ENCODE results near the gene ASPA. TPM values are rescaled to one million over a fixed set of nuclear protein-coding genes. Genes with fewer than 3 reads are reported as not detected.

ASPA gene
- total and polyA plus RNA-seq, 2 donors (not counting 3 experiments of a cell fraction or from before 2014, with no cell fraction given) = 0.01 TPM; not detected in 1

DNA sequence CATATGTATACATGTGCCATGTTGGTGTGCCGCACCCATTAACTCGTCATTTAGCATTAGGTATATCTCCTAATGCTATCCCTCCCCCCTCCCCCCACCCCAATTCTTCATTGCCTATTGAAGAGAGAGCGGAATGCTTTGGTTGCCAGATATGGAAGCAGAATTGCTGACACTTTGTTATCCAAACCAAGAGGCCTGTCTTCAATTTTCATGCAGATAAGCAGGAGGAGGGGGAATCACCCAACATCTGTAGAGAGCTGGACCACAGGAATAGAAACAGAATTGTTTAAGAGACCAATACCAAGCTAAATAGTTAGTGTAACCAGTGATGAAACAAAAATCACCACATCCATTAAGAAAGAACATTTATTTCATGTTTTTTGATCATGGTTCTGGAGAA, 7.1 kb downstream of the ASPA start:
- H3K36me3 ChIP-seq (ENCODE audit: control insufficient read depth in 2 of 2, extremely low read depth in 1 of 2, insufficient read depth in 2 of 2, low read length in 2 of 2) = no peaks in the 10 kb centered on the region
- POLR2A ChIA-PET = no interaction called here
- FAIRE-seq (no peak), DNase-seq (ENCODE audit: low read depth, low spot score) (no peak)
- H3K27me3 ChIP-seq (ENCODE audit: control insufficient read depth in 2 of 2, insufficient read depth in 2 of 2, low read length in 2 of 2) = no peaks in the 10 kb centered on the region
- no peak overlapping the region for H3K27ac ChIP-seq (ENCODE audit: insufficient read depth, low read depth, low read length)
- no peaks in the 10 kb centered on the region for H3K9me1 ChIP-seq (replicated peaks; ENCODE audit: control insufficient read depth, extremely low read depth, insufficient read depth, low read length)
- H2AFZ ChIP-seq (ENCODE audit: low read depth, low read length) = no peak overlapping the region
- no peak overlapping the region for H3K4me2 ChIP-seq (ENCODE audit: insufficient read depth, low read length)
- no peaks in the 10 kb centered on the region for H3K79me2 ChIP-seq (ENCODE audit: control insufficient read depth, insufficient read depth, low read length)
- no peak overlapping the region for H3K9ac ChIP-seq (replicated peaks; ENCODE audit: extremely low read depth, insufficient read depth, low read length)
- no peaks in the 10 kb centered on the region for H3K4me1 ChIP-seq (ENCODE audit: control insufficient read depth, extremely low read depth, insufficient read depth, low read length)
- TF ChIP-seq GATA2 (IDR thresholded peaks at IDR 0.05; ENCODE audit: insufficient read depth, insufficient read length, low read depth, low read length) (no peak), MYC (IDR thresholded peaks at IDR 0.05; ENCODE audit: low read depth, low read length) (no peak), JUN (IDR thresholded peaks at IDR 0.05; ENCODE audit: borderline replicate concordance, insufficient read depth, insufficient read length, low read depth) (no peak), POLR2A (IDR thresholded peaks at IDR 0.05; ENCODE audit: low read depth, low read length) (no peak), FOS (IDR thresholded peaks at IDR 0.05; ENCODE audit: borderline replicate concordance, insufficient read depth, low read length) (no peak)
- CTCF ChIA-PET = no interaction called here
- no TSS peak for BruUV-seq (replicated peaks)
- no peaks in the 10 kb centered on the region for H4K20me1 ChIP-seq (replicated peaks; ENCODE audit: control insufficient read depth, extremely low read depth, insufficient read depth, low read length)
- dilution Hi-C loops (cut with MboI; ENCODE audit: extremely low pct_ligation_motif_present, low sequenced_read_pairs) (no loop called here), intact Hi-C loops (cut with micrococcal nuclease) (no loop called here)
- no peaks in the 10 kb centered on the region for H3K9me3 ChIP-seq (replicated peaks; ENCODE audit: control insufficient read depth, insufficient read depth, low read length)
- no peak overlapping the region for H3K4me3 ChIP-seq (replicated peaks in 1 of 3; ENCODE audit: insufficient read depth in 1 of 3, low read depth in 1 of 3, low read length in 3 of 3)

- H3K9me3 ChIP-seq (replicated peaks; ENCODE audit: control insufficient read depth, insufficient read depth, low read length) = no peaks in the 10 kb centered on the region
- DNase-seq (ENCODE audit: low read depth, low spot score) (no peak), FAIRE-seq (no peak)
- CTCF ChIA-PET = no interaction called here
- TF ChIP-seq EZH2 (IDR thresholded peaks at IDR 0.05; ENCODE audit: borderline replicate concordance, low read depth, low read length, severe bottlenecking) = no peak
- no peak for TF ChIP-seq FOS (IDR thresholded peaks at IDR 0.05; ENCODE audit: borderline replicate concordance, insufficient read depth, low read length)
- TF ChIP-seq JUN (IDR thresholded peaks at IDR 0.05; ENCODE audit: borderline replicate concordance, insufficient read depth, insufficient read length, low read depth) = no peak
- TF ChIP-seq GATA2 (IDR thresholded peaks at IDR 0.05; ENCODE audit: insufficient read depth, insufficient read length, low read depth, low read length) = no peak
- TF ChIP-seq, protein P1, sequence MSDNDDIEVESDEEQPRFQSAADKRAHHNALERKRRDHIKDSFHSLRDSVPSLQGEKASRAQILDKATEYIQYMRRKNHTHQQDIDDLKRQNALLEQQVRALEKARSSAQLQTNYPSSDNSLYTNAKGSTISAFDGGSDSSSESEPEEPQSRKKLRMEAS (IDR thresholded peaks at IDR 0.05; ENCODE audit: insufficient read depth, insufficient read length) = no peak
- no peak for TF ChIP-seq POLR2AphosphoS5 (IDR thresholded peaks at IDR 0.05; ENCODE audit: insufficient read depth, low read depth, low read length)
- no peak for TF ChIP-seq POLR2A (IDR thresholded peaks at IDR 0.05; ENCODE audit: low read depth, low read length)
- TF ChIP-seq MYC (IDR thresholded peaks at IDR 0.05; ENCODE audit: low read depth, low read length) = no peak
- no peak for TF ChIP-seq CTCF (IDR thresholded peaks at IDR 0.05; ENCODE audit: extremely low read depth in 1 of 2, insufficient read depth in 1 of 2, low read depth in 1 of 2, low read length in 2 of 2)
- no peaks in the 10 kb centered on the region for H4K20me1 ChIP-seq (replicated peaks; ENCODE audit: control insufficient read depth, extremely low read depth, insufficient read depth, low read length)
- H3K79me2 ChIP-seq (ENCODE audit: control insufficient read depth, insufficient read depth, low read length) = no peaks in the 10 kb centered on the region
- H3K4me1 ChIP-seq (ENCODE audit: control insufficient read depth, extremely low read depth, insufficient read depth, low read length) = no peaks in the 10 kb centered on the region
- H3K27me3 ChIP-seq (ENCODE audit: control insufficient read depth in 2 of 2, insufficient read depth in 2 of 2, low read length in 2 of 2) = no peaks in the 10 kb centered on the region
- H2AFZ ChIP-seq (ENCODE audit: low read depth, low read length) = no peak overlapping the region
- no peaks in the 10 kb centered on the region for H3K36me3 ChIP-seq (ENCODE audit: control insufficient read depth in 2 of 2, extremely low read depth in 1 of 2, insufficient read depth in 2 of 2, low read length in 2 of 2)
- no peak overlapping the region for H3K4me2 ChIP-seq (ENCODE audit: insufficient read depth, low read length)
- no peak overlapping the region for H3K4me3 ChIP-seq (replicated peaks in 1 of 3; ENCODE audit: insufficient read depth in 1 of 3, low read depth in 1 of 3, low read length in 3 of 3)
- H3K9me1 ChIP-seq (replicated peaks; ENCODE audit: control insufficient read depth, extremely low read depth, insufficient read depth, low read length) = no peaks in the 10 kb centered on the region
- H3K27ac ChIP-seq (ENCODE audit: insufficient read depth, low read depth, low read length) = no peak overlapping the region
- POLR2A ChIA-PET = no interaction called here
- dilution Hi-C loops (cut with MboI; ENCODE audit: extremely low pct_ligation_motif_present, low sequenced_read_pairs) (no loop called here), intact Hi-C loops (cut with micrococcal nuclease) (no loop called here)
- no peak overlapping the region for H3K9ac ChIP-seq (replicated peaks; ENCODE audit: extremely low read depth, insufficient read depth, low read length)
- no TSS peak for BruUV-seq (replicated peaks)
Observed at GRCh38 chr17:3485481-3486068, 9.8 kb downstream of the ASPA start.

Measured in endothelial cell of umbilical vein (primary cell).